ENCODE data around the gene SPEM1.
"Not testable (repeated sequence)": the region's sequence is repeated elsewhere in the genome, so short reads cannot be mapped to it uniquely, and the experiment has no call there.

Gene SPEM1

GRCh38 chr17:7470457-7470973, 50.4 kb downstream of the SPEM1 start:
- not testable (repeated sequence) for DNase-seq (ENCODE audit: low read depth)

Data from non-pigmented ciliary epithelial cell (primary cell).